ENCODE data around the gene TOM1.
"Not testable (repeated sequence)": the region's sequence is repeated elsewhere in the genome, so short reads cannot be mapped to it uniquely, and the experiment has no call there.

TOM1 gene

GRCh38 chr22:35357883-35358621, 58.4 kb downstream of the TOM1 start:
- TF ChIP-seq, protein P1, sequence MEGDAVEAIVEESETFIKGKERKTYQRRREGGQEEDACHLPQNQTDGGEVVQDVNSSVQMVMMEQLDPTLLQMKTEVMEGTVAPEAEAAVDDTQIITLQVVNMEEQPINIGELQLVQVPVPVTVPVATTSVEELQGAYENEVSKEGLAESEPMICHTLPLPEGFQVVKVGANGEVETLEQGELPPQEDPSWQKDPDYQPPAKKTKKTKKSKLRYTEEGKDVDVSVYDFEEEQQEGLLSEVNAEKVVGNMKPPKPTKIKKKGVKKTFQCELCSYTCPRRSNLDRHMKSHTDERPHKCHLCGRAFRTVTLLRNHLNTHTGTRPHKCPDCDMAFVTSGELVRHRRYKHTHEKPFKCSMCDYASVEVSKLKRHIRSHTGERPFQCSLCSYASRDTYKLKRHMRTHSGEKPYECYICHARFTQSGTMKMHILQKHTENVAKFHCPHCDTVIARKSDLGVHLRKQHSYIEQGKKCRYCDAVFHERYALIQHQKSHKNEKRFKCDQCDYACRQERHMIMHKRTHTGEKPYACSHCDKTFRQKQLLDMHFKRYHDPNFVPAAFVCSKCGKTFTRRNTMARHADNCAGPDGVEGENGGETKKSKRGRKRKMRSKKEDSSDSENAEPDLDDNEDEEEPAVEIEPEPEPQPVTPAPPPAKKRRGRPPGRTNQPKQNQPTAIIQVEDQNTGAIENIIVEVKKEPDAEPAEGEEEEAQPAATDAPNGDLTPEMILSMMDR (IDR thresholded peaks at IDR 0.05) = no peak
- H3K27ac Mint-ChIP-seq = no peak overlapping the region
- no peaks in the 10 kb centered on the region for H3K36me3 Mint-ChIP-seq (ENCODE audit: low read depth)
- peaks cover 14% of the 10 kb centered on the region for H3K4me1 Mint-ChIP-seq
- H3K27me3 Mint-ChIP-seq (ENCODE audit: low read depth, poor library complexity) = peaks cover 9% of the 10 kb centered on the region
- H3K9me3 Mint-ChIP-seq = no peaks in the 10 kb centered on the region
- DNase-seq = no peak
- no peak overlapping the region for H3K4me3 Mint-ChIP-seq

- DNase-seq = no peak
- H3K36me3 Mint-ChIP-seq (ENCODE audit: low read depth) = no peaks in the 10 kb centered on the region
- peak overlapping the region; percentile 95 for H3K27ac Mint-ChIP-seq
- peaks cover 14% of the 10 kb centered on the region for H3K4me1 Mint-ChIP-seq
- no peak overlapping the region for H3K4me3 Mint-ChIP-seq
- TF ChIP-seq, protein P1 (IDR thresholded peaks at IDR 0.05) = no peak
- H3K27me3 Mint-ChIP-seq (ENCODE audit: low read depth, poor library complexity) = peaks cover 13% of the 10 kb centered on the region
- no peaks in the 10 kb centered on the region for H3K9me3 Mint-ChIP-seq
These were observed 59.8 kb downstream of the TOM1 start for GRCh38 chr22:35359380-35360065.

GRCh38 chr22:35361001-35361558, 61.4 kb downstream of the TOM1 start:
- DNase-seq = no peak
- TF ChIP-seq, protein P1 (IDR thresholded peaks at IDR 0.05) = no peak
- Mint-ChIP-seq H3K27ac (no peak overlapping the region), H3K9me3 (no peaks in the 10 kb centered on the region), H3K4me1 (peaks cover 4% of the 10 kb centered on the region), H3K4me3 (no peak overlapping the region), H3K36me3 (ENCODE audit: low read depth) (no peaks in the 10 kb centered on the region), H3K27me3 (ENCODE audit: low read depth, poor library complexity) (peaks cover 7% of the 10 kb centered on the region)

- no peak overlapping the region for H3K4me3 Mint-ChIP-seq
- TF ChIP-seq, protein P1 (IDR thresholded peaks at IDR 0.05) = no peak
- H3K27ac Mint-ChIP-seq = no peak overlapping the region
- H3K27me3 Mint-ChIP-seq (ENCODE audit: low read depth, poor library complexity) = peaks cover 16% of the 10 kb centered on the region
- no peaks in the 10 kb centered on the region for H3K9me3 Mint-ChIP-seq
- no peaks in the 10 kb centered on the region for H3K36me3 Mint-ChIP-seq (ENCODE audit: low read depth)
- peaks cover 5% of the 10 kb centered on the region for H3K4me1 Mint-ChIP-seq
- DNase-seq = no peak
These were observed 63.9 kb downstream of the TOM1 start for GRCh38 chr22:35363566-35364086.

GRCh38 chr22:35364230-35364629, 64.5 kb downstream of the TOM1 start:
- peak overlapping the region; percentile 74 for H3K27ac Mint-ChIP-seq
- not testable (repeated sequence) for H3K36me3 Mint-ChIP-seq (ENCODE audit: low read depth)

DNA sequence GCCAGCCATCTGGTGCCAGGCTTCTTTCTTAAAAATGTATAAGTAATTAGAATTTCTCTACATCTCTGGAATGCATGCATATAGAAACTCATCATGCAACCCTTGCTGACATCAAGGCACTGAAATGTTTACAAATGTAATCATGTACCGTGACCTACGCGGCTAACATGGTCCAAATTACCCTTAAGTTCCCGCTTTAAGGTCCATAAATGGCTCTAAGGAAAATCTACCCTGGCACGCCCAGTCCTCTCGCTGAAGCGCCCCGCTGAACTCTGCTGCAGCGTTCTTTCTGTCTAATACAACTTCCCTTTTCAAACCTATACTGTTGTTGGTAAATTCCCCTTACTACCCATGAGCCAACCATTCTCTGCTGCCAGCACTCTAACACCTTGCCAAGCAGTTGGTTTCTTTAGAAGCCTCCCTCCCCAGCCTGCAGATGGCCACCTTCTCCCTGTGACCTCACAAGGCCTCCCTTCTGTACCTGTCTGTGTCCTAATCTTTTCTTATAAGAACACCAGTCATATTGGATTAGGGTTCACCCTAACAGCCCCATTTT, 67.7 kb downstream of the TOM1 start:
- H3K27ac Mint-ChIP-seq = no peak overlapping the region
- H3K4me3 Mint-ChIP-seq = no peak overlapping the region
- H3K36me3 Mint-ChIP-seq (ENCODE audit: low read depth) = no peaks in the 10 kb centered on the region
- TF ChIP-seq, protein P1 (IDR thresholded peaks at IDR 0.05) = no peak
- peaks cover 24% of the 10 kb centered on the region for H3K27me3 Mint-ChIP-seq (ENCODE audit: low read depth, poor library complexity)
- no peak for DNase-seq
- no peaks in the 10 kb centered on the region for H3K9me3 Mint-ChIP-seq
- peaks cover 27% of the 10 kb centered on the region for H3K4me1 Mint-ChIP-seq

More at GRCh38 chr22:35364230-35364629, 64.5 kb downstream of the TOM1 start:
- peaks cover 19% of the 10 kb centered on the region for H3K27me3 Mint-ChIP-seq (ENCODE audit: low read depth, poor library complexity)
- H3K4me3 Mint-ChIP-seq, DNase-seq, H3K9me3 Mint-ChIP-seq: not testable (repeated sequence)
- H3K4me1 Mint-ChIP-seq = peaks cover 11% of the 10 kb centered on the region
